Sigmoid colon (tissue), 7 donors: ENCODE data around the gene SH3BGRL. TPM values are rescaled to one million over a fixed set of nuclear protein-coding genes. Genes with fewer than 3 reads are reported as not detected.

ENCODE experiments used
- DNase-seq: peaks from one replicate; pipeline ENCODE4 v3.0.0-alpha.2; 2019
- H3K27ac ChIP-seq, 4 donors: fragments of 200-600 bp; sonication (generic); one replicate each; pipeline ENCODE4 v1.5.1; 2016 to 2019; ENCODE audit warnings: mild to moderate bottlenecking in 1 of 4
- H3K27me3 ChIP-seq, 3 donors: fragments of 200-600 bp; sonication (generic); one replicate each; pipeline ENCODE4 v1.5.1; 2019; ENCODE audit warnings: mild to moderate bottlenecking in 1 of 3
- H3K36me3 ChIP-seq, 4 donors: fragments of 200-600 bp; sonication (generic); one replicate each; pipeline ENCODE4 v1.5.1; 2016 to 2019
- H3K4me1 ChIP-seq, 4 donors: fragments of 200-600 bp; sonication (generic); one replicate each; pipeline ENCODE4 v1.5.1; 2017 to 2019
- H3K4me3 ChIP-seq, 4 donors: fragments of 200-600 bp; sonication (generic); one replicate each; pipeline ENCODE4 v1.5.1; 2017 to 2019; ENCODE audit warnings: mild to moderate bottlenecking in 2 of 4, moderate library complexity in 1 of 4
- H3K9me3 ChIP-seq, 4 donors: fragments of 200-600 bp in 3 of 4; sonication (generic) in 3 of 4; one replicate each; pipeline versions ENCODE4 v1.5.1 to v1.6.1; 2013 to 2019
- CTCF ChIP-seq, 4 experiments: fragments of 450-650 bp in 3 of 4; fragments of 200-600 bp in 1 of 4; IDR thresholded peaks; one replicate each; pipeline ENCODE4 v1.5.1; 2016 to 2019; ENCODE audit warnings: antibody characterized with exemption in 4 of 4, mild to moderate bottlenecking in 3 of 4, moderate library complexity in 2 of 4
- EP300 ChIP-seq, 4 donors: sonication (generic); formaldehyde crosslinking; IDR thresholded peaks; one replicate each; pipeline ENCODE4 v1.6.1; 2017; ENCODE audit warnings: antibody characterized with exemption in 4 of 4
- POLR2A ChIP-seq, 2 donors: fragments of 450-650 bp; IDR thresholded peaks; one replicate each; pipeline ENCODE4 v1.6.1; 2016; ENCODE audit warnings: antibody characterized with exemption in 2 of 2, mild to moderate bottlenecking in 2 of 2, moderate library complexity in 2 of 2
- POLR2AphosphoS5 ChIP-seq, 4 donors: sonication (generic); formaldehyde crosslinking; IDR thresholded peaks; one replicate each; pipeline ENCODE4 v1.6.1; 2017; ENCODE audit warnings: antibody characterized with exemption in 4 of 4
- WGBS, 2 donors: extraction: QIAGEN DNeasy Blood & Tissue Kit; methylation state at CpG; one replicate each; pipeline ENCODE4 v1.1.7; 2013; 5-methylcytosine and 5-hydroxymethylcytosine counted together
- intact Hi-C: fragments of 100-400 bp; cut with DNase I; formaldehyde crosslinking; loops from one replicate; pipeline ENCODE4 v1.15.1; 2023
- polyA plus RNA-seq, 3 donors: library from polyadenylated mRNA; stranded (reverse); fragments of 200-250 nt; gene quantifications; one replicate each; pipeline ENCODE4 v1.2.3, GENCODE V29; 2013
- total RNA-seq, 4 donors: library from RNA; depleted of rRNA; stranded (reverse); fragments of >200 nt; gene quantifications; one replicate each; pipeline ENCODE4 v1.1.0, GENCODE V29; 2016
- donor health status: healthy with polysubstance abuse.
- donor health status: Bipolar disorder and iron deficiency.
- donor health status: healthy.

SH3BGRL gene
- total and polyA plus RNA-seq, 7 donors = 66.0 to 452 (median 358) TPM

- TF ChIP-seq CTCF (IDR thresholded peaks at IDR 0.05) (no peak), EP300 (IDR thresholded peaks at IDR 0.05) (peak in 1 of 4 donors; percentile 6), POLR2A (IDR thresholded peaks at IDR 0.05) (no peak), POLR2AphosphoS5 (IDR thresholded peaks at IDR 0.05) (peak in 3 of 4 donors; percentile 12 to 30 (median 28))
- no peak for DNase-seq
- no peak overlapping the region for H3K4me3 ChIP-seq
- intact Hi-C loops = loop anchor here (5.0 kb wide), 1 partner anchor 57 kb away; the partner anchor contains the start of genes HMGN5 and SH3BGRL
- peak overlapping the region; percentile 79 to 84 (median 80) for H3K27ac ChIP-seq
- no peaks in the 10 kb centered on the region for H3K36me3 ChIP-seq
- no peaks in the 10 kb centered on the region for H3K27me3 ChIP-seq
- WGBS, 2 donors = 33 to 56% methylated on average over 1 of the region's 1 CpG
- peaks cover 0 to 76% (median 16%) of the 10 kb centered on the region in 4 donors for H3K4me1 ChIP-seq
- H3K9me3 ChIP-seq = no peaks in the 10 kb centered on the region
These were observed 57.3 kb downstream of the SH3BGRL start for GRCh38 chrX:81259020-81259713.

GRCh38 chrX:81259714-81260395, 58.0 kb downstream of the SH3BGRL start:
- 71 to 72% methylated on average over 3 of the region's 3 CpGs for WGBS, 2 donors
- DNase-seq = no peak
- Histone ChIP-seq H3K36me3 (no peaks in the 10 kb centered on the region), H3K9me3 (no peaks in the 10 kb centered on the region), H3K27me3 (no peaks in the 10 kb centered on the region), H3K4me1 (peaks cover 0 to 69% (median 16%) of the 10 kb centered on the region in 4 donors), H3K27ac (peak overlapping the region; percentile 79 to 84 (median 80)), H3K4me3 (no peak overlapping the region)
- intact Hi-C loops = loop anchor here (5.0 kb wide), 1 partner anchor 58 kb away; the partner anchor contains the start of genes HMGN5 and SH3BGRL
- TF ChIP-seq CTCF (IDR thresholded peaks at IDR 0.05) (no peak), POLR2A (IDR thresholded peaks at IDR 0.05) (no peak), EP300 (IDR thresholded peaks at IDR 0.05) (no peak), POLR2AphosphoS5 (IDR thresholded peaks at IDR 0.05) (no peak)

- intact Hi-C loops = no loop called here
- H3K27me3 ChIP-seq = no peaks in the 10 kb centered on the region
- H3K4me1 ChIP-seq = peaks cover 0 to 58% (median 16%) of the 10 kb centered on the region in 4 donors
- H3K9me3 ChIP-seq = no peaks in the 10 kb centered on the region
- no peak overlapping the region for H3K4me3 ChIP-seq
- TF ChIP-seq POLR2AphosphoS5 (IDR thresholded peaks at IDR 0.05) (no peak), POLR2A (IDR thresholded peaks at IDR 0.05) (no peak), CTCF (IDR thresholded peaks at IDR 0.05) (no peak), EP300 (IDR thresholded peaks at IDR 0.05) (no peak)
- 19 to 71% methylated on average over 2 of the region's 2 CpGs for WGBS, 2 donors
- no peaks in the 10 kb centered on the region for H3K36me3 ChIP-seq
- peak overlapping the region; percentile 79 to 84 (median 80) for H3K27ac ChIP-seq
- no peak for DNase-seq
These were observed 59.7 kb downstream of the SH3BGRL start for GRCh38 chrX:81261576-81261975.

GRCh38 chrX:81263059-81263458, 61.2 kb downstream of the SH3BGRL start:
- Histone ChIP-seq H3K9me3 (no peaks in the 10 kb centered on the region), H3K4me1 (peaks cover 0 to 47% (median 14%) of the 10 kb centered on the region in 4 donors), H3K4me3 (no peak overlapping the region), H3K36me3 (no peaks in the 10 kb centered on the region), H3K27me3 (no peaks in the 10 kb centered on the region), H3K27ac (peak overlapping the region; percentile 79 to 84 (median 80))
- intact Hi-C loops = no loop called here
- 19 to 70% methylated on average over 2 of the region's 2 CpGs for whole genome bisulfite sequencing, 2 donors
- no peak for DNase-seq
- TF ChIP-seq EP300 (IDR thresholded peaks at IDR 0.05) (no peak), POLR2AphosphoS5 (IDR thresholded peaks at IDR 0.05) (no peak), POLR2A (IDR thresholded peaks at IDR 0.05) (no peak), CTCF (IDR thresholded peaks at IDR 0.05) (no peak)
